Kidney (tissue), 14 donors: ENCODE measurements around the gene LRRC4C. TPM values are rescaled to one million over a fixed set of nuclear protein-coding genes. Genes with fewer than 3 reads are reported as not detected.
A peak's percentile ranks its signal among the peaks of the same experiment; 100 is the strongest.

ENCODE experiments used
- DNase-seq, 5 donors: peaks; one replicate each; pipeline ENCODE4 v3.0.0-alpha.2; 2013 to 2020
- FAIRE-seq: peaks from 2 replicates; lab custom pipeline; 2012; peaks lifted over from hg19 to GRCh38; lab: Jason Lieb, UNC
- H3K27ac ChIP-seq, 2 donors: one replicate each; pipeline ENCODE4 v1.7.0; 2013; ENCODE audit warnings: low read depth in 2 of 2, low read length in 2 of 2, inconsistent platforms in 1 of 2
- H3K27me3 ChIP-seq: one replicate; pipeline ENCODE4 v1.7.1; 2013; ENCODE audit warnings: low read length, inconsistent platforms; ENCODE audit not compliant: control insufficient read depth, insufficient read depth
- H3K36me3 ChIP-seq, 3 donors: one replicate each; pipeline versions ENCODE4 v1.7.0 to v1.7.1; 2013; ENCODE audit warnings: low read length in 3 of 3, control low read depth in 1 of 3, inconsistent platforms in 1 of 3; ENCODE audit not compliant: insufficient read depth in 3 of 3, control insufficient read depth in 2 of 3
- H3K4me1 ChIP-seq, 3 donors: one replicate each; pipeline versions ENCODE4 v1.7.0 to v1.7.1; 2013; ENCODE audit warnings: low read length in 3 of 3, inconsistent platforms in 1 of 3, low read depth in 1 of 3; ENCODE audit not compliant: control insufficient read depth in 2 of 3, insufficient read depth in 2 of 3
- H3K4me3 ChIP-seq, 3 donors: one replicate each; pipeline versions ENCODE4 v1.7.0 to v1.8.1; 2013; ENCODE audit warnings: low read length in 3 of 3, control low read depth in 1 of 3, inconsistent platforms in 1 of 3
- H3K9ac ChIP-seq, 3 donors: one replicate each; pipeline versions ENCODE4 v1.7.0 to v1.7.1; 2013; ENCODE audit warnings: low read length in 3 of 3, control low read depth in 1 of 3, inconsistent platforms in 1 of 3
- H3K9me3 ChIP-seq, 3 donors: one replicate each; pipeline versions ENCODE4 v1.7.0 to v1.7.1; 2013; ENCODE audit warnings: low read length in 3 of 3, control low read depth in 1 of 3, inconsistent platforms in 1 of 3; ENCODE audit not compliant: control insufficient read depth in 2 of 3, insufficient read depth in 1 of 3
- CTCF ChIP-seq: IDR thresholded peaks from 3 replicates; pipeline ENCODE4 v1.5.1; 2012; ENCODE audit warnings: mild to moderate bottlenecking, moderate library complexity, borderline replicate concordance; ENCODE audit not compliant: insufficient read depth; ENCODE audit errors: extremely low read depth
- intact Hi-C: fragments of 100-400 bp; cut with DNase I; formaldehyde crosslinking; loops from one replicate; pipeline ENCODE4 v1.11.1; 2022
- polyA plus RNA-seq: library from polyadenylated mRNA; stranded (reverse); fragments of 350-450 nt; fragmentation: Illumina TruSeq; extraction: RNeasy Lipid Tissue Mini Kit (QIAGEN cat#74804); gene quantifications from one replicate; pipeline ENCODE4 v1.2.3, GENCODE V29; 2014; ENCODE audit warnings: low read depth, low replicate concordance; ENCODE audit not compliant: insufficient read depth
- total RNA-seq: library from RNA; stranded (reverse); fragmentation: NEBNext Ultra II Directional; extraction: Animal tissue kit (Norgen Biotek cat#: 25700); gene quantifications from one replicate; pipeline ENCODE4 v1.2.1, GENCODE V29; 2021
- donor health status: control.
- donor health status: control.
- donor health status: control.
- donor health status: control.
- donor health status: control.
- donor health status: DM: yes; HTN: yes; CAD: no.
- donor health status: Normal renal cell carcinoma (clear cell type).

LRRC4C gene
- total and polyA plus RNA-seq, 2 donors from 2014 or later = 0.26 to 1.6 TPM

- DNase-seq = peak in 4 of 5 donors; percentile 35 to 77 (median 58)
- intact Hi-C loops = no loop called here
- no peaks in the 10 kb centered on the region for H3K36me3 ChIP-seq
- no peak overlapping the region for H3K27ac ChIP-seq
- H3K4me3 ChIP-seq = no peak overlapping the region
- no peaks in the 10 kb centered on the region for H3K9me3 ChIP-seq
- TF ChIP-seq CTCF = peak; percentile 18
- H3K9ac ChIP-seq = no peak overlapping the region
- H3K27me3 ChIP-seq = no peaks in the 10 kb centered on the region
- FAIRE-seq = no peak
- no peaks in the 10 kb centered on the region for H3K4me1 ChIP-seq
These were observed 258.3 kb downstream of the LRRC4C start for GRCh38 chr11:41201156-41201555.

DNA sequence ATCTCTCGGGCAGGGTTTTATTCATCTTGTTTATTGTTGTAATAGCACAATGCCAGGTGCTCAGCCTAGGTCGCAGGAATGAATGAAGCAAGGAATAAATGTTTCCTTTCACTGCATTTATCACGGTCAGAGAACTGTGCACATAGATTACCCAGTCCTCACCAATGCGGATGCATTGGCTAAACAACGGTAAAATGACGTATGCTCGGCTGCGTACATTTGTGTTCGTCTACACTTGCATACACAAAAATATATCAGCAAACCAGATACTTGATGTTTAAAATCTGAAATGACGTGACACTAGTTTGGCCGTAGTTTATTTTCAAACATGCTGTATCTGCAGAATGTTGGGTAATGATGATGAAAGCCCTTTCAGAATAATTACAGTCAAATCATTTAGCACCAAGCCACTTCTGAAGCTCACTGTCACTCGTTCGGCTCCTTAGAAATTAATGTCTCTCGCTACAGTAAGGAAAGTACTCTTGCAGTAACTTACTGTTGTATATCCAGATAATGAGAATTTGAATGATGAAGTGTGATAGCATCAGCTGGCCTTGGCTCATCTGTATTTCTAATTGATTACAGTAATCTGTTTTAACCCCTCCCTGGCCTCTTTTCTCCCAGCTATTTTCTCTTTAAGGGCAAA lies 268.9 kb downstream of the LRRC4C start:
- Histone ChIP-seq H3K27ac (no peak overlapping the region), H3K9ac (no peak overlapping the region), H3K4me1 (no peaks in the 10 kb centered on the region), H3K4me3 (no peak overlapping the region), H3K27me3 (no peaks in the 10 kb centered on the region), H3K36me3 (no peaks in the 10 kb centered on the region), H3K9me3 (peaks cover 0 to 2% (median 0%) of the 10 kb centered on the region in 3 donors)
- DNase-seq = no peak
- TF ChIP-seq CTCF = no peak
- intact Hi-C loops = no loop called here
- FAIRE-seq = no peak

- FAIRE-seq = no peak
- Histone ChIP-seq H3K9ac (no peak overlapping the region), H3K27ac (no peak overlapping the region), H3K4me3 (no peak overlapping the region), H3K4me1 (no peaks in the 10 kb centered on the region), H3K9me3 (peaks cover 0 to 2% (median 0%) of the 10 kb centered on the region in 3 donors), H3K36me3 (no peaks in the 10 kb centered on the region), H3K27me3 (no peaks in the 10 kb centered on the region)
- intact Hi-C loops = no loop called here
- no peak for DNase-seq
- TF ChIP-seq CTCF = no peak
These were observed 269.6 kb downstream of the LRRC4C start for GRCh38 chr11:41189701-41190436.
